K562 (cell line): ENCODE measurements around the gene VPS37B. TPM values are rescaled to one million over a fixed set of nuclear protein-coding genes. Genes with fewer than 3 reads are reported as not detected.

ENCODE experiments used
- CTCFL ChIP-seq: IDR thresholded peaks from 2 replicates; pipeline ENCODE4 v1.6.1; 2011; ENCODE audit warnings: borderline replicate concordance, low read depth, mild to moderate bottlenecking, moderate library complexity, low read length; ENCODE audit not compliant: insufficient read depth, poor library complexity, severe bottlenecking
- CUX1 ChIP-seq: fragments of 200-800 bp; sonication (Bioruptor generic); IDR thresholded peaks from 2 replicates; pipeline ENCODE4 v1.6.1; 2016; ENCODE audit warnings: missing genetic modification characterization, missing compliant biosample characterization
- HMGXB4 ChIP-seq: sonication (generic); formaldehyde crosslinking; IDR thresholded peaks from 2 replicates; pipeline ENCODE4 v1.8.1; 2023; ENCODE audit warnings: mild to moderate bottlenecking, missing genetic modification reagents
- KLF1 ChIP-seq: fragments of 450-650 bp; IDR thresholded peaks from 2 replicates; pipeline ENCODE4 v1.6.1; 2016; ENCODE audit warnings: missing genetic modification characterization, missing compliant biosample characterization
- MAX ChIP-seq: sonication (generic); formaldehyde crosslinking; IDR thresholded peaks from 2 replicates; pipeline ENCODE4 v1.9.0; 2022; ENCODE audit warnings: mild to moderate bottlenecking, missing genetic modification reagents
- MAZ ChIP-seq, 2 experiments: fragments of 450-650 bp in 1 of 2; sonication (generic) in 1 of 2; formaldehyde crosslinking; IDR thresholded peaks in 1 of 2; conservative IDR thresholded peaks in 1 of 2; 2 replicates each; pipeline versions ENCODE4 v1.4.0 to v1.5.0; 2020; ENCODE audit warnings: mild to moderate bottlenecking in 1 of 2, missing genetic modification reagents in 1 of 2
- NR3C1 ChIP-seq: sonication (generic); formaldehyde crosslinking; IDR thresholded peaks from 2 replicates; pipeline ENCODE4 v1.8.1; 2022; ENCODE audit warnings: missing genetic modification reagents
- PKNOX1 ChIP-seq: fragments of 450-650 bp; IDR thresholded peaks from 2 replicates; pipeline ENCODE4 v1.6.1; 2016
- POLR2G ChIP-seq: fragments of 200-400 bp; formaldehyde crosslinking; IDR thresholded peaks from 2 replicates; pipeline ENCODE4 v1.6.1; 2017; ENCODE audit warnings: low read depth, mild to moderate bottlenecking, antibody characterized with exemption, low read length, moderate library complexity
- TFAP4 ChIP-seq: sonication (generic); formaldehyde crosslinking; IDR thresholded peaks from 2 replicates; pipeline ENCODE4 v1.8.0; 2022; ENCODE audit warnings: missing genetic modification reagents, mild to moderate bottlenecking, moderate library complexity, borderline replicate concordance
- polyA plus RNA-seq, 8 experiments: library from polyadenylated mRNA; depleted of rRNA in 4 of 8; stranded (reverse) in 5 of 8; unstranded in 3 of 8; fragments of >200 nt; fragmentation: Nextera tagmentation in 2 of 8; fragmentation: Illumina TruSeq in 1 of 8; extraction: Ambion mirVana in 2 of 8; extraction: Trizol in 1 of 8; gene quantifications; 2 replicates each; pipeline versions ENCODE4 v1.2.1 to v1.2.3, GENCODE V29; 2011 to 2014; ENCODE audit warnings: inconsistent platforms in 1 of 8, missing spikeins in 1 of 8
- total RNA-seq, 7 experiments: library from RNA; depleted of rRNA in 6 of 7; stranded (reverse); fragments of >200 nt in 6 of 7; fragmentation: Illumina TruSeq in 2 of 7; extraction: Trizol in 2 of 7; gene quantifications; 2 replicates each; pipeline versions ENCODE4 v1.2.1 to v1.2.3, GENCODE V29; 2011 to 2021; ENCODE audit warnings: low replicate concordance in 1 of 7

Gene VPS37B
- total and polyA plus RNA-seq, 9 of the 15 experiments (the other 6 are each of a cell fraction or from before 2014, with no cell fraction given), result 0.28 to 37.4 (median 17.9) TPM

- TF ChIP-seq POLR2G, result peak; percentile 76
- TF ChIP-seq MAZ (CRISPR knock-in tag; conservative IDR thresholded peaks at IDR 0.05 in 1 of 2, IDR thresholded peaks at IDR 0.05 in 1 of 2), result peak in 1 of 2 experiments; percentile 39; a peak in 1 of 4 replicates
- no peak for TF ChIP-seq CUX1 (CRISPR knock-in tag)
- 0 out of 2 replicates have a peak, but pooled peaks have one; percentile 19 for TF ChIP-seq HMGXB4 (CRISPR knock-in tag)
- peak; percentile 68 for TF ChIP-seq MAX (CRISPR knock-in tag)
- peak; percentile 54; the same call in 1 of the 2 replicates for TF ChIP-seq PKNOX1
- TF ChIP-seq TFAP4, result peak; percentile 18; the same call in 1 of the 2 replicates
- TF ChIP-seq CTCFL, result peak; percentile 83
- TF ChIP-seq KLF1 (tag), result no peak
- no peak for TF ChIP-seq NR3C1 (CRISPR knock-in tag)
Observed at GRCh38 chr12:122865268-122866231, 30.4 kb downstream of the VPS37B start (continued).
